ENCODE measurements around the gene CCNA1. TPM values are rescaled to one million over a fixed set of nuclear protein-coding genes. Genes with fewer than 3 reads are reported as not detected.

The CCNA1 gene
- total and polyA plus RNA-seq, 2 of the 13 experiments (the other 11 are each of a cell fraction or from before 2014, with no cell fraction given): not detected

- H2AFZ ChIP-seq (ENCODE audit: low read length): no peak overlapping the region
- no peaks in the 10 kb centered on the region for H3K79me2 ChIP-seq (ENCODE audit: insufficient read depth, low read length)
- no peak overlapping the region for H3K4me3 ChIP-seq (replicated peaks in 1 of 3; ENCODE audit: insufficient read depth in 1 of 3, low read depth in 2 of 3, low read length in 3 of 3)
- H3K36me3 ChIP-seq (replicated peaks in 1 of 2; ENCODE audit: control insufficient read depth in 1 of 2, insufficient read depth in 2 of 2, low read length in 2 of 2): no peaks in the 10 kb centered on the region
- H3K27me3 ChIP-seq (ENCODE audit: control insufficient read depth in 1 of 2, insufficient read depth in 2 of 2, low read length in 2 of 2): no peaks in the 10 kb centered on the region; a peak in 1 of 5 replicates
- H3K9me3 ChIP-seq (ENCODE audit: low read length): no peaks in the 10 kb centered on the region
- H4K20me1 ChIP-seq (ENCODE audit: insufficient read depth, low read length): no peaks in the 10 kb centered on the region
- TF ChIP-seq KAT7 (CRISPR knock-in tag; IDR thresholded peaks at IDR 0.05; ENCODE audit: borderline replicate concordance): no peak
- TF ChIP-seq TBL1XR1 (IDR thresholded peaks at IDR 0.05; ENCODE audit: borderline replicate concordance, low read length, partially characterized antibody): no peak
- TF ChIP-seq ZBTB26 (CRISPR knock-in tag; IDR thresholded peaks at IDR 0.05; ENCODE audit: borderline replicate concordance): no peak
- TF ChIP-seq CTCF (CRISPR knock-in tag; IDR thresholded peaks at IDR 0.05): no peak
- no peak for TF ChIP-seq ZNF737 (CRISPR knock-in tag; IDR thresholded peaks at IDR 0.05; ENCODE audit: borderline replicate concordance)
- TF ChIP-seq HCFC1 (IDR thresholded peaks at IDR 0.05; ENCODE audit: low read depth, low read length): no peak
- no peak for TF ChIP-seq AGO2 (optimal IDR thresholded peaks at IDR 0.05; ENCODE audit: low read depth, low read length)
- TF ChIP-seq ZBTB34 (CRISPR knock-in tag; IDR thresholded peaks at IDR 0.05): no peak
- no peak for TF ChIP-seq NR2F6 (IDR thresholded peaks at IDR 0.05)
- TF ChIP-seq NR2F6 (CRISPR knock-in tag; IDR thresholded peaks at IDR 0.05): no peak
- DNase-seq (ENCODE audit: low spot score): no peak
- H3K27ac ChIP-seq (ENCODE audit: extremely low read length, insufficient read depth, low read length): no peak overlapping the region
- no peak overlapping the region for H3K9ac ChIP-seq (ENCODE audit: insufficient read depth, low read depth, low read length)
- intact Hi-C loops (cut with micrococcal nuclease; ENCODE audit: unreplicated experiment) (no loop called here), in situ Hi-C loops (cut with HindIII; ENCODE audit: extremely low pct_ligation_motif_present, low pct_unique_long_range_greater_than_20kb) (no loop called here)
- FAIRE-seq: no peak
- H3K4me2 ChIP-seq (ENCODE audit: low read depth, low read length): no peak overlapping the region
- POLR2A ChIA-PET: no interaction called here
- WGBS (ENCODE audit: low lambda C conversion rate): 8% methylated on average over 1 of the region's 1 CpG
- CTCF ChIA-PET (ENCODE audit: low intra/inter-chr PET ratio, low total read pairs): no interaction called here
- ATAC-seq: no peak
- H3K4me1 ChIP-seq (ENCODE audit: insufficient read depth, low read length): no peaks in the 10 kb centered on the region
- BruUV-seq (replicated peaks): no TSS peak
These were observed 46.8 kb upstream of the CCNA1 start for GRCh38 chr13:36385489-36385888.

Measured in HepG2 (cell line).